Activated CD4-positive, alpha-beta T cell treated with anti-CD3 and anti-CD28 coated beads for 4 hours (primary cell): ENCODE measurements around the gene ITGB1BP2.
"Not testable (repeated sequence)": the region's sequence is repeated elsewhere in the genome, so short reads cannot be mapped to it uniquely, and the experiment has no call there.

Experiments used
- DNase-seq, 2 donors: peaks; one replicate each; pipeline ENCODE4 v3.0.0-alpha.2; 2020

Gene ITGB1BP2

DNA sequence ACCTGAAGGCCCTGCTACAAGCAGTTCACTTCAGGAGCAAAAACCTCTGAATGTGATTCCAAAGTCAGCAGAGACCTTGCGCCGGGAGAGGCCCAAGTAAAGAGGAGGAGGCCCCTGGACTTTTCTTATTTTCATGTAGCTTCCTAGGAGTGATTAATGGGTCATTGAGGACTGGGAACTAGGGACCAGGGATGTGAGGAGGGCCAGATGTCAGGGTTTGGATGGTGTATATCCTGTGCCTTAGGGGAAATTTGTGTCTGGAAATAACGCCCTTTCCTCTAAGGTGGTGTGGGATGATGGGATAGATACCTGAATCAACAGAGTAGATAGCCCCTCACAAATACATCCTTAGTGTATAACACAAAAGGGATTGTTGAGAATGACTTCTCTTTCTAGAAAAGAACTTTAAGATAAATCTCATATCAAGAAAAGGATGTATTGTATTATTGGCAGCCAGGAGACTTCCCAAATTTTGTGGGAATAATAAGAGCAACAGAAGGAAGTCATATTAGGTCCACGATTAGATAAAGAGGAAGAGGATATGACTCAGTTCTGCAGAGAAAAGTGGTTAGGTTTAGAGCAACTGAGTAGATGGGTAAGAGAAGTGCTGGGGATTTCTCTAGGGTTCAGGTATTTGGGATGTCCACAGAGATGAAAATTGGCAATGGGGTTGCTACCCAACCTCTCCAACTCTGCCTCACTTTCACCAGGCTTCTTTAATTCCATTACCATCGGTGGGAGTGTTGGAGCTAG is 1.1 kb downstream of the ITGB1BP2 start:
- DNase-seq: no peak

DNA sequence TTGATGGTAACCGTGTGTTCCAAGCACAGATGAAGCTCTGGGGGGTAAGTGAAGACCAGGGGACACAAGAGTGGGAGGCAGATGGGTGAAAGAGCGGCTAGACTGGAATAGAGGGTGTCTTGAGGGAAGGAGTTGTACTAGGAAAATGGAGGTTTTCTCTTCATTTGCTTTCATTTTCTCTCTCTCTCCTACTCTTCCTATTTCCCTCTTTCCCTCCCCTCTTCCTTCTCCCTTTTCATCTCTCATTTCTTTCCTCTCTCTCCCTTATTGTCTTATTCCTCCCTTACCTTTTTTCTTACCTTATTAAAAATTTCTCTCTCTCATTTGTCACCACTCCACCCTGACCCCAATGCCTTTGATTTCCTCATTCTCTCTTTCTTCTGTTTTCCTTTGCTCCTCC is 3.0 kb downstream of the ITGB1BP2 start:
- no peak for DNase-seq

DNA sequence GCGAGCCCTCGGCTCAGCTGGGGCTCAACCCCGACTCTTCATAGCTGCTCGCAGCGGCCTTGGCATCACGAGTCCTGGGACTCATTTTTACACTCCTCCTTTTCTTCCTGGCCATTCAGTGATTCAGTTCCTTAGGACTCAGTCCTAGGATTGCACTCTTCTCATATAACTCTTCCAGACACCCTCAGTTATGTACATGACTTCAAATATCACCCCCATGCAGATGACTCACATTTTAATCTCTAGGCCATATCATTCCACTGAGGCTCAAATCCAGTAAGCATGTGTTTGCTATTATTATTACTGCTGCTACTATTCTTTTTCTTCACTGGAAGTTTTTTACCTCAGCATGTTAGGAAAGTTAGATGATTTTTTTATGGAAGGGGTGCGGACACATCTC is 14.4 kb downstream of the ITGB1BP2 start:
- no peak for DNase-seq

DNA sequence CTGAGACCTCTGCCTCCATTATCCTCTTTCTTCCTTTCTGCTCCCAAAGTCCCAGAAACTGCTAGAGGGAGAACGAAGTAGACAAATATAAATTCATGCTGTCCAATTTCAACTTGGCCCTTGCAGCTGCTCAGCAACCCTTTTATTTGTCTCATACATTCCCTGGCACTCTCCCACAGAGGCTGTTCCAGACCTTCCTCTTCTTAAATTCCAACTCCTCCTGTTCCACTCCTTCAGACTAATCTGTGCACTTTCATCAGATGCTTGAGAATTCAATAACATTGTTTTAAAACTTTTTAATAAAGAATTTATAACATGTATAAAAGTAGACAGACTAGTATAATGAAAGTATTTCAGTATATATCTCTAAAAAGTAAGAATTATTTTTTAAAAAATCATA is 15.4 kb downstream of the ITGB1BP2 start:
- not testable (repeated sequence) for DNase-seq

DNA sequence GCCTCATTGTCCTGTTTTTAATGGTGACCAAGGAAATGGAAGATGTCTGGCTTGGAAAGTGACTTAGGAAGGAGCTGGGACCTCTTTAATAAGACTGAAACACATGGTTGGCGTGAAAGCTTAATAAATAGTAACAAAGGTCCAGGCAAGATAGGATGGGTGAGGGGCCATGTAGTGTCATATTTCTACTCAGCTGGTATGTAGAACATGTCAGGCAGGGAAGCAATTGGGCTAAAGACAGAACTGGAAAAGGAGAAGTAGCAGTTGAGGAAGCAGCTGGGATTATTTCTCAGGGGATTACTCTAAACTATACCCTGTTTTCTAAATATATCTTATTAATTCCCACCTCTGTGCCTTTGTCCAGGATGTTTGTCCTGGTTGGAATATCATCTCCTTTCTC is 18.6 kb downstream of the ITGB1BP2 start:
- no peak for DNase-seq

DNA sequence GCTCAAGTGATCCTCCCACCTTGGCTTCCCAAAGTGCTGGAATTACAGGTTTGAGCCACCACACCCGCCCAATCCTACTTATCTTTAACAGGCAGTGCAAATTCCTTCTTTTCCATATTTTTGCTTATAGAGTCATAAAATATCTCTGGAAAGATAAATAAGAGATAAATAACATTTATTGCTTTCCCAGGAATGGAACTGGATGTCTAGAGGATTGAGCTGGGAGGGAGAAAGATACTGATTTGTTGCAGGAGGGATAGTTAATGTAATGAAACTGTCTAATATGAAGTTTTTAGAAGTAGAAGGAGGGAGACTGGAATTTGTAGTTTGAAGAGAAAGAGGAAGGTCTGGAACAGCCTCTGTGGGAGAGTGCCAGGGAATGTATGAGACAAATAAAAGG is 20.2 kb downstream of the ITGB1BP2 start:
- no peak for DNase-seq

DNA sequence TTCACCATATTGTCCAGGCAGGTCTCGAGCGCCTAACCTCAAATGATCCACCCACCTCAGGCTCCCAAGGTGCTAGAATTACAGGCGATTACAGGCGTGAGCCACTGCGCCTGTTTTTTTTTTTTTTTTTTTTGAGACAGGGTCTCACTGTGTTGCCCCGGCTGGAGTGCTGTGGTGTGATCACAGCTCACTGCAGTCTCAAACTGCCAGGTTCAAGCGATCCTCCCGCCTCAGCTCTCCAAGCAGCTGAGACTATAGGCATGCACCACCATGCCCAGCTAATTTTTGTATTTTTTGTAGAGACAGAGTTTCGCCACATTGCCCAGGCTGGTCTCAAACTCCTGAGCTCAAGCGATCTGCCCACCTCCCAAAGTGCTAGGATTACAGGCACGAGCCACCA is 22.9 kb downstream of the ITGB1BP2 start:
- DNase-seq: not testable (repeated sequence)

DNA sequence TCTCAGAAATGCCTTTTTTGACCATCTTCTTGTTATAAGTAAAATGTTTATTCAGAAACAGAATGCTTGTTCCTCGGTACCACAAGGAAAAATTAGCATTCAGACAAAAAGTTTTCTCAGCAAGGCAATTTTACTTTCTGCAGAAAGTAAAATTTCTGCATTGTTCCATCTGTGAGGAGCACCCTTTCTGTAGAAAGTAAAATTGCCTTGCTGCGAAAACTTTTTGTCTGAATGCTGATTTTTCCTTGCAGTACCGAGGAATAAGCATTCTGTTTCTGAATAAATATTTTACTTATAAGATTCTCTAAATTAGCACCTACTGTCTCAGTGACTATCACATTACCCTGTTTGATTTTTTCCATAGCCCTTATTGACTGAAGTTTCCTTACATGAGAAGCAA is 24.8 kb downstream of the ITGB1BP2 start:
- DNase-seq: no peak

DNA sequence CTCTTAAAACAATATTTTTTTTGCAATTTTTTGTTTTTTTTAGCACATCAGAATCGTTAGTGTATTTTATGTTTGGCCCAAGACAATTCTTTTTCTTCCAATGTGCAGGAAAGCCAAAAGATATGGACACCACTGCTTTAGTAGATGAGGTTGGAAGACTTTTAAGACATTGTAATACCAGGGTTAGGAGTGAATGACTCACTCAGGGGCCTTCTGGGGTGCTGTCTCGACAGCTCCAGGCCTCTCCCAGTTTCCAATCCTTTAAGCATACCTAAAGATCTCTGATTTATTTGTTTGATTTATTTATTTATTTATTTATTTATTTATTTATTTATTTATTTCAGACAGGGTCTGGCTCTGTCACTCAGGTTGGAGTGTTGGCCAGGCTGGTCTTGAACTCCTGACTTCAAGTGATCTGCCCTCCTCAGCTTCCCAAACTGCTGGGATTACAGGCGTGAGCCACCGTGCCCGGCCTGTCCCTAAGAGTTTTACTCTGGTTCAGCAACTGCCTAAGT is 47.7 kb downstream of the ITGB1BP2 start:
- not testable (repeated sequence) for DNase-seq

DNA sequence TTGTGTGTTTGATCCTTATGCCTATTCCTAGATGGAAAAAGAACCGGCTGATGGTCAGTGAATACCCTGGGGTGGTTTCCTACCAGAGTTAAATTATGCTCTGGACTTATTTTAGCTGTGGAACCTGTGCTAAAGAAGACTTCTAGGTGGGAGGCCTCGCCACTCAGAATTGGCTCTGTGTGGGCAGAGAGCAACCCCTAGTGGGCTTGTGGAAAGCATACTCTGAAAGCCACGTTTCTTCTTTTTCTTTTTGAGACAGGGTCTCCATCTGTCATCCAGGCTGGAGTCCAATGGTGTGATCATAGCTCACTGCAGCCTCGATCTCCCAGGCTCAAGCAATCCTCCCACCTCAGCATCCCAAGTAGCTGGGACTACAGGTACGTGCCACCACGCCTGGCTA is 48.3 kb downstream of the ITGB1BP2 start:
- not testable (repeated sequence) for DNase-seq

DNA sequence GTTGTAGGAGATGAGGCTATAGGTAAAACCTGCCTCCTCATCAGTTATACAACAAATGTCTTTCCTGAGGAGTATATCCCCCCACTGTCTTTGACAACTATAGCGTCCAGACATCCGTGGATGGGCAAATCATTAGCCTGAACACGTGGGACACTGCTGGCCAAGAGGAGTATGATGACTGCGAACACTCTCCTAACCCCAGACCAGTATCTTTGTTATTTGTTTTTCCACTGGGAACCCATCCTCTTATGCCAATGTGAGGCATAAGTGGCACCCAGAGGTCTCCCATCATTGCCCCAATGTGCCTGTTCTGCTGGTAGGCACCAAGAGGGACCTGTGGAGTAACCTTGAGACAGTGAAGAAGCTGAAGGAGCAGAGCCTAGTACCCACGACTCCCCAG is 50.9 kb downstream of the ITGB1BP2 start:
- DNase-seq: not testable (repeated sequence)
